H4 (cell line): Measurements from ENCODE around the gene LRIT2. TPM values are rescaled to one million over a fixed set of nuclear protein-coding genes. Genes with fewer than 3 reads are reported as not detected.

Experiments
- DNase-seq: peaks from one replicate; pipeline ENCODE4 v3.0.0-alpha.2; 2015; ENCODE audit warnings: low spot score
- total RNA-seq: library from RNA; depleted of rRNA; stranded (reverse); fragments of >200 nt; shearing (Covaris generic); gene quantifications from 2 replicates; pipeline ENCODE4 v1.2.3, GENCODE V29; 2014

LRIT2 gene
- total RNA-seq, 1 experiment from 2014 or later: not detected

DNA sequence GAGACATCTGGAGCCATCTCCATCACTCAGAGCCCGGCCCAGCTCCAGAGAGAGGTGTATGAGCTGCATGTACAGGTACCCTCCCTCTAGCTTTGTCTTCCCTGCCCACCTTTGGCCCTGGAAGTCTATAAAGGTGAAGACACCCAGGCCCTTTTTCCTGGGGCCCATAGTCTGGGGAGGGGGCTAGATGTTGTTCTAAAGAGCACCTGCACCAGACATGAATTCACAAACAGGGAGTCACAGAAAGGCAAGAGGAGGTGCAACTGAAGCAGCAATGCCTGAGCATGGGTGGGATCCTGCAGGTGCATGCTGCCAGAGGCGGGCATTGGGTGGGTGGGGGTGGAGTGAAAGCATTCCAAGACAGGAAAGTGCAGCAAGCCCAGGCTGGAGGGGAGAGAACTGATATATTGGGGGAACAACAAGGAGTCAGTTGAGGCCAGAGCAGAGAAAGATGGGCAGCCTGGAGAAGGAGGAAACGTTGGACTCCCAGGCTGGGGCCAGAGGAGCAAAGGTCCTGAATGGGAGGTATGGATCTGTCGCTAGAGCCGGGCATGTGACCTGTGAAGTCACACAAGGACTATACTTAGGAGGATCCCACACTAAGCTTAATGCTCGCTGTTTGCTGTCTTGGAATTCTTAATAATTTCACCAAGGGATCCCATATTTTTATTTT lies 19.4 kb downstream of the LRIT2 start:
- DNase-seq: no peak

DNA sequence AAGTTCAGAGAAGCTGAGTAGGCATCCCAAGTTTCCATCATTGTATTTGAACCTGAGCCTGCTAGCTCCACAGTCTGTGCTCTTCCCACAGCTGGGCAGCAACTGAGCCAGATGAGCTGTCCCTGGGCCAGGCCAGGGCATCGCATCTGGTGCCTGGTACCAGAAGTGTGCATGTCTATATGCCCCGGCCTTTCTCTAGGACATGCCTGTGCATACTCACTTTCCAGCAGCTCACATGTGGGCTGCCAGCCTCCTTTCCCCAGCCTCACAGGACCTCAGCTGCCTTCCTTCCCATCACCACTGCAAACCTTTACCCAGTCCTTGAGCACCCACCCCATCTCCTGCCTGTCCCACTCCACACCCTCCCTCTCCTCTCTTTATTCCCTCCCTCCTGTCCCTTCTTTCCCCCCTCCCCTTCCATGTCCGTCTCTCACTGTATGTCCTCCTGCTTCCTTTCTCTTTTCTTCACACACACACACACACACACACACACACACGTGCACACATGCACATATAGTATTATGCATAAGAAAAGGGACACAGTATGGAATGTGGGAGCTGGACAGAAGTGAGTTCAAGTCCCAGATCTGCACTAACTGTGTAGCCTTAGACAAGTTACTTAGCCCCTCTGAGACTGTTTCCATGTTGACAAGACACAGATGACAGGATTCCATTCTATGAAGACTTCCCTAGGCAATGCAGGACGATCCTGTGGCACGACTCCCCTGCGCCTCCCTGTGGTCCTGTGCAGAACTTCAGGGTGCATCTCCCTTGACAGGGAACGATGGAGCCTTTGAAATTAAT lies 20.1 kb downstream of the LRIT2 start:
- peak; percentile 42 for DNase-seq

DNA sequence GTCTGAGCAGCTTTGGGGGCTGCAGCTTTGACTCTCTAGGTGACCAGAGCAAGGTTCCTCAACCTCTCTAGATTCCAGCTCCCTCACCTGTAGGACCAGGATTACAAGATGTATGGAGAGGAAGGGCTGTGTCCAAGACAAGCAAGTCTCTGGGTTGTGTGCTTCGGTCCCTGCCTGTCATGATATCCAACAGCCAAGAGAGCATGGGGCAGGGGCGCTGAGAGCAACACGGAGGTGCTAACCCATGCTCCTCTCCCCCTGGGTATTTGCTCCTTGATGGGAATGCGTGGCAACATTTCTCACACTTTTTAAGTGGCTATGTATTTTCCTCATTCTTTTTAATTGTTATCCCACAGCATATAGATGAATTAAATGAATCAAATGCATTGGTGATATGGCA lies 20.7 kb downstream of the LRIT2 start:
- DNase-seq: no peak

DNA sequence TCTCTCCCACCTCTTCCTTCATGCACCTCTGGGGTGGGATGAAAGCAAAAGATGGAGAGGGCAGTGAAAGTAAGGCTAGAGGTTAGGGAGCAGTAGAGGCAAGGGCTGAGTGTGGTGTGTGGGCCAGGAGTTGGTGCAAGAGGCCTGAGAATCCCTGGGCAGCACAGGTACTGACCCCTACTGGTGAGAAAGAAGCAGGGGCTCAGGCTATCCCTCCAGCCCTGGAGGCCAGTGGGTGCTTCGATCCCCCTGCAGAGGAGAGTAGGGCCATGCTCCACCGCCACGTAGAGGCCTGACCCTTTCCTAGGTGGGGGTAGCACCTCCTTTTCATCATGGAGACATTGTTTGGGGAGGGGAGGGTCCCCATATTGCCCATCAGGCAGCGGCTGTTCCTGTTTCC lies 21.2 kb downstream of the LRIT2 start:
- DNase-seq: no peak

DNA sequence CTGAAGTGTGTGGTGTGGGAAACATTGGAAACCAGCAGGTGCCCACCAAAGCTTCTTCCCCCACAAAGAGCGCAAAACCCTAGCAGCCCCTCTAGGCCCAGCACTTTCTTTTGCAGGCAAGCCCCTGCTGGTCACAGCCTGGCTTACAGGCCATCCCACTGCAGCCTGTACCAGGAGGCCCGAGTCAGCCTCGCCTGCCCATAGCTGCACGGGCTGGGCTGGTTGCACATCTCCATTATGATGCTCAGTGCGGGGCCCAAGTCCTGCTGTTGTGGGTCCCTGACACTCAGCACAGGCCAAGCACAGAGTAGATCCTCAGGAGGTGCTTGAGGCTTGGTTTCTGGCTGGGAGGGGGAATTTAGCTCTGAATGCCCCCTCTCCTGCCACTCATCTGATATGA lies 23.0 kb downstream of the LRIT2 start:
- DNase-seq: no peak

DNA sequence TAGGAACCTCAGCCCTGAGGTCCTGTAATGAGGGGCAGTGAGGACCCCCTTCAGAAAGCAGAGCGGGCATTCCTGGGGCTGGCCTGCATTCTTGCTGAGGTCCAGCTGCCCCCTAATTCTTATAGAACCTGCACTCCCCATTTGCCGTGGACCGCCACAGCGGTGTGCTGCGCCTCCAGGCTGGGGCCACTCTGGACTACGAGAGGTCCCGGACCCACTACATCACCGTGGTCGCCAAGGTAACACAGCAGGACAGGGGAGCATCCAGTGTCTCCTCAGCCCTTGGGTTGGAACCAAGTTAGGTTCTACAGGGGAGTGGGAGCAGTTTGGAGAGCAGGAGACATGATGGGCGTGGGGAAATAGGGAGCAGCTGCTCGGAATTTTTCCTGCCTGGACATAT lies 23.7 kb downstream of the LRIT2 start:
- no peak for DNase-seq

DNA sequence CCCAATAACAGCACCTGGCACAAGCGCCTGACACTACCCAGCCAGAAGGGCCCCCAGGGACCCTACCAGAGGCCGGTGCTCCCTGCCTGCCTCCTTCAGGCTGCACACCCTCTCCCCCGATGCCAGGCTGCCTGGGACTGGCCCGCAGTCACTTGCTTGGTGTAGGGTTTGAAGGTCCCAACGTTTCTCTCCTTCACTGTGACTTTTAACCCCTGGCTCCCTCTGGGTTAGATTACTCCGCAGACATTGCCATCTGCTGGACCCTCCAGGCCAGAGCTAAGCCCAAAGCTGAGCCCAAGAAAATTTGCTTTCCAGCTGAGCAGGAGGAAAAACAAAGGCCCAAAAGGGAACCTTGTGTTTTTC lies 24.1 kb downstream of the LRIT2 start:
- no peak for DNase-seq

DNA sequence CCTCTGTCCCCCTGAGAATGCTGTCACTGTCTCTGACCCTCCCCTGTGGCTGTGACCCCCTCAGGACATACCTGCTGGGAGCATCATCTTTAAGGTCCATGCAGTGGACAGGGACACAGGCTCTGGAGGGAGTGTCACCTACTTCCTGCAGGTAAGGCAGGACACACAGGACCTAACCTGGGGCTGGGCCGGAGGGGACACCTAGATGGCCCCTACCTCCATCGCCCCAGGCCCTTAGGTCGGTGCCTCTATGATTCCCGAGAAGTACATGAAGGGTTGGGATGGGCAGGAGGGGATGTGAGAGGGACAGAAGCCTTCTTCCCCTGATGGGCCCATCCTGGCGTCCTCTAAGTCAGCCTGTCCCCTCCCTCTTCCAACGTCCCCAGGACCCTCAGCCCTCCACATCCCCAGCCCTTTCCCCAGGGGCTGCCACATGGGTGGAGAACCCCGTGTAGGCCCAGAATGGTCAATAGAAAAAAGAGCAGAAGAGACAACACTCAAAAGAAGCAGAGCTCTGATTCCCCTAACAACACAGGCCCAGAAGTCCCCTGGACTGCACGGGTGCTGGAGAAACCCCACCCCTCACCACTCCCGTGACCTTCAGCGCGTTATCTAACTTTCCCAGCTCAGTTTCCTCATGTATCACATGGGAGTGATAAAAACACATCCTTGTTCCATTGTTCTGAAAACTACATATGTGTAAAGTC lies 24.7 kb downstream of the LRIT2 start:
- DNase-seq: no peak

DNA sequence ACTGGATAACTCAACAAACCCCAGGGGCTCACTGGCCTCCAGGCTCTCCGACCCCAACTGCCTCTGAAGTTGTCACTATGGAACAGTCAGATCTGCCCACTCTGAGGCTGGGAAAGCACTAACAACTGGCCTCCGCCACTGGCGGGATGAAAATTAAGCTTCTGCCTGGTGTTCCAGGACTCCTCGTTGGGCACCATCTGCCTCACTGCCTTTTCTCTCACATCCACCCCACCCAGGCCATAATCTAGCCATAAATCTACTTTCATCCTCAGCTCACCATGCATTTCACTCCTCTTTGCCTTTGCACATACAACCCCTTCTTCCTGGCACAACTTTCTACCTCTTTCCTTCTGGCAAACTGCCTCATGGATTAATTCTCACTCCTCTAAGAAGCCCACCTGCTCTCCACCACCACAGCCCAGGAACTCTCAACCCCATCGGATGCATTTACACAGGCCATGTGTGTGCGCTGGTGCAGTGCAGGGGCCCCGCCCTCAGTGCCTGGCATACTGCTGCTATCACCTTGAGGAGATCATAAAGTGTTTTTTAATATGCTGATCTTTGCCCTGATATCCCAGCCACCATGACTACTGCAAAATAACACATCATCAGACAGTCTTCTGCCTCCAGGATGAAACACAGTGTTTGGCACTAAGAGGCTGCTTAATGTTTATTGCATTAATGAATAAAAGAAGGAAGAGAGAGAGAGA lies 27.0 kb downstream of the LRIT2 start:
- DNase-seq: no peak

DNA sequence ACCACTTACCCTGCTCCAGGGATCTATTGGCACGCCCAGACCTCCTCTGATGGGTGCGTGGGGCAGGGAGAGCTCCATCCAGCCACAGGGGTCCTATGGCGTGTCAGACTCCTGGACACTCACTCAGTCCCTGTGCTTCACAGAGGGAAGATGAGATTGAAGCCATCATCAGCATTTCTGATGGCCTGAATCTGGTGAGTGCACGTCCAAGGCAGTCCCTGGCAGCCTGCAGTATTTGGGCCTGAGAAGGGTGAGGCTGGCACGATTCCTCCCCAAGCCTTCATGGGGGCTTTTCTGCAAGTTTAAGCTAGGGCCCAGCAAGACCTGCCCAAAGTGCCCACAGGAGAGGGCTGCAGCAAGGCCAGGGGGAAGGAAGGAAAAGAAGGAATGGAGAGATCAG lies 27.7 kb downstream of the LRIT2 start:
- DNase-seq: no peak

DNA sequence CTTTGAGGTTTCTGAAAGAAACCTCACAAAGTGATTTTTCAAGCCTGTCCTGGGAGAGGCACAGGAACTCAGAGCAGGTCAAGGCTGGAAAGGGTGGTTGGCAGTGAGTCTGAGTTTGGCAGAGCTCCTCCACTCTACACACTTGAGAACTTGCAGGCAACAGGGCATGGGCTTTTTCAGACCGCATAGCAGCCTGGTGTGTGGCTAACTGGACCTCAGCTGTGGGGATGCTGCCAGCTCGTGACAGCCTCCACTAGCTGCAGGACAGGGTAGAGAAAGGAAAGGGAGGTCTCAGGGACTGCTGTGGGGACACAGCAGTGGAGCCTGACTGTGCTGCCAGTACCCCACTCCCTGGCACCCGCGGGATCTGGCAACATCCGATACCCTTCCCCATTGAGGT lies 28.4 kb downstream of the LRIT2 start:
- DNase-seq: no peak

DNA sequence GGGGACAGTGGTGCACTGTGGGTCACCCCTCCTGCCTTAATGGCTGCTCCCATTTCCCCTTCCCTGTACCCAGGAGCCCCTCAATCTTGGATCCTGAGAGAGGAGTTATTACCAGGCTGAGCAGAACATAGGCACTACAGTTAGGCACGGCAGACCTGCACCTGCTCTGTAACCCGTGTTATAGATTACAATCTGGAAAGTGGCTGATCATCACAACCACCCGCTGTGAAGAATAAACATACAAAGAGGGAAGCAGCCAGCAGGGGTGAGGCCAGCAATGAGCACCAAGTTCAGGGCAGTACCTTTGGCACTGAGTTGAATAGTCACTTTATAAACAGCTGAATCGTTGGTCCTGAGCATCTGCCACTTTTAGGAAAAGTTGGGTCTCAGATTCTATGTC lies 29.3 kb downstream of the LRIT2 start:
- no peak for DNase-seq

DNA sequence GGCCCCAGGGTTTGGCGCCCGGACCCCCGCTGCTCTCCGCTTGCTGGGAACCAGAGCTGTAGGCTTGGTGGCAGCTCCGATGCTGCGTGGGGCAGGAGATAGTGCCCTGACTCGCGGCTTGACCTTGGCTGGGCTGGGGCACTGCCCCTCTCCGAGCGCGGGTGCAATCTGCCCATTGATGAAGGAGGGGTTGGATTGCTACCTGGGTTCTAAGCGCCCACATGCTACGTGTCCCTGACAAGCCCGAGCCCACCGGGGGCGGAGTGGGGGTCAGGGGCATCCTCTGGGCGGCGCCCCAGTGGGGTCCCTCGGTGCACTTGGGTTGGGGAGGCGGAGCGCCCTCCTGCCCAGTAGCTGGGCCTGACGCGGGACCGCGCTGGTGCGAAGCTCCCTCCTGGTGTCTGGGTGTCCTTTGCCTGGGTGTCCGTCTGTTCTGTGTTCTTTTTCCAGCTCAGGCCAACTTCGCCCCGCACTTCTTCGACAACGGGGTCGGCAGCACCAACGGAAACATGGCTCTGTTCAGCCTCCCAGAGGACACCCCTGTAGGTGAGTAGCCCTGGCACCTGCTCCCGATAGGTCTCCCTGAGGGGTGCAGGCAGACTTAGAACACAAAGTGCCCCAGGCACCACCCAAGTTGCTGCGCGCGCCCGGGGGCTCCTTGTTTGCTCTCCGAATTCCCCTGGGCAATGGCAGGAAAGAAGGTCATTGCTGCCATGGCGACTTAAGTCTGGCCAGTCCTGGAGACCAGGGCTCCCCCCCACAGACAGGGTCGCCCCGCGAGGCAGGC lies 30.1 kb downstream of the LRIT2 start:
- DNase-seq: no peak

DNA sequence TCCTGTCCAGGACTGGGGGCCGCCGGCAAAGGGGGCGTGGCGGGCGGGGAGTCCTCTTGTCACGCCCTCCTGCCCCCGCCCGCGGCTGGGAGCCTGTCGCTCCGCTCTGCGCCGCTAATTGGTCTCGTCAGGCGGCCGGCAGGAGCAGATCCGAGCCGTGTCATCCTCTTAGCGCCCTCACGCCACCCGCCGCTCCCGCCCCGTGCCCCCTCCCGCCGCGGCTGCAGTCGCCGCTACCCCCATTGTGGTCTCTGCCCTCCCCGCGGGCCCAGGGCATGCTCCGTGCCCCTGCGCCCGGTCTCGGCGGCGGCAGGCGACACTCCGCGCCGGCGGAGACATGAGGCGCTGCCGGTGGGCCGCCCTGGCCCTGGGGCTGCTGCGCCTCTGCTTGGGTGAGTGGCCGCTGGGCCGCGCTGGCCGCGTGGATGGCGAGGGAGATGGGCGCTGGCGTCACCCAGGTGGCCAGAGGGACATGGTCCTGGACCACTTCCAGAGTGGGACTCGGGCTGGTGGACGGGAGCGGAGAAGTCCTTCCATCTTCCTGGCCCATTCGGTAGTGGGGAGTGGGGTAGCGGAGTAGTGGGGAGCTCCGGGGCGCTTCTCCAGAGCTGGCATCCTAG lies 30.8 kb downstream of the LRIT2 start, which contains the start of gene CDHR1:
Gene CDHR1 (plus strand): TSS at position 114 of the 620 bp plus-strand sequence. CDS start 224 bp downstream, at position 338.
- DNase-seq: no peak

DNA sequence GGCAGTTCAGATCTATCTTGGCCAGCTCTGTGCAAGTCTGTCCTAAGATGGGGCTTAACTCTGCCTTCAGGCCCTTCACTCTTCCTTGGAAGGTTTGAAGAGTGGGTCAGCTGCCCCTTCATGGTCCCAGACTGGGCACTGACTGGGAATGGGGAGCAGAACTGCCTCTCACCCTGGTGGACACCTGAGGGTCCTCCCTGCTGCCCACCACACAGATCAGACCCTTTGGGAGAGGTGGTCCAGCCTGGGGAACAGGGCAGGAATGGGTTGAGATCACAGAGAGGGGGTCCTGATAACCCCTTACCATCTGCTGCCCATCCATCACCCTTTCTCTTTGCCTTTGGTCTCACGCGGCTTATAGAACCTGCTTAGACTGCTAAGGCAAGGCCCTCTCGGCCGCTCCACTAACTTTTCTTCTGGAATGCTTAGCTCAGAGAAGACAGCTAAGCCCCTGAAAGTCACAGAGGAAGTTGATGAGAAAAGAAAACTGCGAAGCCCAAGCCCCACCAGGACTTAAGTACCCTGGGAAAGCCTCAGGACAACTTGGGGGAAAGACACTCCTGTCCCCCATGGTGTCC lies 31.4 kb downstream of the LRIT2 start:
- DNase-seq: no peak

DNA sequence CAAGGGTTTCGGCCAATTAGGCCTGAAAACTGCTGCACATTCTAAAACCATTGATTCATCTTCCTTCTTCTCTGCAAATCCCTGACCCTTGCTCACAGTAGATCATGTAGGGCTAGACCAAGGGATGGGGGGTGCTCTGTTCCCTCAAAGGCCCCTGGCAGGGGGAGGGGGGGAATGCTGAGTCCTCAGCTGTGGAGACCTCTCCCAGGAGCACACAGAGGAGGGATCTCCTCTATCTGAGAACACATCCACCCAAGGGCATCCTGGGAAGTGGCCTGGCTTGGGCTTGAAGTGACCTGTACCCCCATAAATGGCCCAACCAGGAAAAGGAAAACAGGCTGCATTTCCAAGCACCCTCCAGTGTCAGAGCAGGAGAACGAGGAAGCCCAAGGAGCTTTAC lies 32.0 kb downstream of the LRIT2 start:
- DNase-seq: no peak

DNA sequence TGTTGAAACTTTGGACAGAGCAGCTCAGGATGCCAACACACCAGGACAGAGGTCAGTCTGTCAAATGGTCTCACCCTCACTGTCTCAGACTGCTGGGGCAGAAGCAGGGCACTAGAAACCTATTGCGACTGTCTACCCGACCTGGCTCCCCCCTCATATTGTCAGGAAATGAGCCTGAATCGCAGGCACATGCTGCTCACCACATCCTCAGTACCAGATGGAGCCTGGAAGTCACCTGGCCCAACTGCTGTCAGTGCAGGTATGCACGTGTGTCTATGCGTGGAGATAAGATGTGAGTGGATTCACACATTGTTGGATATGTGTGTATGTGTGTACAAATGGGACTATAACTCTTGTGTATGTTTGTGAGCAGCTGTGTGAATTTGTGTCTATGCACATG lies 34.2 kb downstream of the LRIT2 start:
- no peak for DNase-seq

DNA sequence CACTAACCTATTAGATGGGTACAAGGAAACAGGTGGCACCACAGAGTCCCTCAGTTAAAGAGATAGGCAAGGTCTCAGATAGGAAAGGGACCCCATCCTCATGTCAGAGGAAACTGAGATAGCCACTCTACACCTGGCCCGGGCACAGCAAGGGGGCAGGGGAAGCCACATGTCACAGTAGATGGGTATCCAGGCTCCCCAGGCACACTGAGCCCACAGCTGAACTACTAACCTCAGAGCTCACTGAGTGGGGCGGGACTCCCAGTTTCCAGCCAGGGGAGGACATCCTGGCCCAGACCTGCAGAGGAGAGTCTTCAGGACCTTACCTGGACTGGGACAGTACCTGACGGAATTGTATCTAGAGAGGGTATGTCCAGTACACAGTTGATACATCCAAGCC lies 34.7 kb downstream of the LRIT2 start:
- DNase-seq: no peak

DNA sequence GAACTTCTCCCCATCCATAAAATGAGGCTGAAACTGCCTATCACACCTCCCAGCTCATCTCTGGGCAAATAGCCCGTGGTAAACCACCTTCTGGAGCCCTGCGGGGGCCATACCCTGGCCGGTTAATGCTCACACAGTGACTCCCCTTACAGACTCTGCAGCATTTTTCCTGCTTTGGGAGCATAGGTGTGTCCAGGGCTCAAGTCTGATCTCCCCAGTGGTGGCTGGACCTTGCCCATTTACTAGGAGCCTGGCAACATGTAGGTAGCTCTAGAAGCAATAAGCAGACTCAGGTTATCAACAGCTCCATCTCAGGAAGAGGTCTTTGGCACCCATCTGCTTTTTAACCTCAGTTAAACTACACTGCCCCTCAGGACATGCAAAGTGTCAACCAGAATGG lies 36.5 kb downstream of the LRIT2 start:
- no peak for DNase-seq

DNA sequence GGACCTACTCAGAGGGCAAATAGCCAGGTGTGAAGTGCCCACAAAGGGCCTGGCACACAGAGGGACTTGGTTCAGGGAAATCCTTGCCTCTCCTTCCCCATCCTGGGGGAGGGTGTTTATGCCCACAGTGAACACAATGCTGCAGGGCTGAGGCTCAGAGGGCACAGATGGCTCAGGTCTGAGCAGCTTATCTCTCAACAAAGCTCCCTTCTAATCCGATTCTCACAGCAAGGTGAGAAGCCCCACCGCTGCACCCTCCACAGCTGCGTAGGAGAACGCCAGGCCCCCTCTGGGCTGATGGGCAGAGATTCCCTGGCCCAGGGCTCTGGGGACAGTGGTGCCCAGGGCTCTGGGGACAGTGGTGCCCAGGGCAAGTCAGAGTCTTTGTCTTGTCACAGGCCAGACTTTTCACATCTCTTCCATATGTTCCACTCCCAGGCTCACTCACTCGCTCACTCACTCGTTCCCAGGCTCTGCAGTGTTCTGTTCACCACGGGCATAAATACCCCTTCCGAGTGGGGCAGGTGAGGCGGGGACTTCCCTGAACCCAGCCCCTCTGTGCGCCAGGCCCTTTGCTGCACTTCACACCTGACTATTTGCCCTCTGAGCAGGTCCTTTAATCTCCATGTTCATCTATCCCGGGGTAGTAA lies 39.7 kb downstream of the LRIT2 start:
- DNase-seq: no peak
